AG04450 (cell line): ENCODE measurements around the gene LMX1A. TPM values are rescaled to one million over a fixed set of nuclear protein-coding genes. Genes with fewer than 3 reads are reported as not detected.

ENCODE experiments used
- CTCF ChIA-PET: fragments of 300-600, 350-600 bp; formaldehyde crosslinking; extraction: SDS; loops from one replicate; lab custom pipeline; 2022; ENCODE audit warnings: antibody characterized with exemption, inconsistent platforms; lab: Charles Lee
- POLR2A ChIA-PET: fragments of 350-600 bp; formaldehyde crosslinking; extraction: SDS; loops from one replicate; lab custom pipeline; 2021; ENCODE audit warnings: antibody characterized with exemption, inconsistent platforms; lab: Yijun Ruan, JAX
- DNase-seq: peaks from one replicate; pipeline ENCODE4 v3.0.0-alpha.2; 2011; ENCODE audit warnings: low read depth, low spot score
- H3K27ac ChIP-seq: one replicate; pipeline ENCODE4 v1.5.1; 2012; ENCODE audit warnings: low read depth, low read length, control low read depth
- H3K27me3 ChIP-seq: one replicate; pipeline ENCODE4 v1.6.0; 2012; ENCODE audit warnings: low read length; ENCODE audit not compliant: control insufficient read depth, insufficient read depth
- H3K4me3 ChIP-seq: 2 replicates; pipeline ENCODE4 v1.5.1; 2011; ENCODE audit warnings: mild to moderate bottlenecking, low read depth, low read length, control low read depth
- H3K9me3 ChIP-seq: 2 replicates; pipeline ENCODE4 v1.5.1; 2012; ENCODE audit warnings: low read length; ENCODE audit not compliant: control insufficient read depth, insufficient read depth
- CTCF ChIP-seq: IDR thresholded peaks from 2 replicates; pipeline ENCODE4 v1.5.1; 2011; ENCODE audit warnings: low read depth, low read length, control low read depth, inconsistent platforms
- polyA plus RNA-seq: library from polyadenylated mRNA; depleted of rRNA; stranded (reverse); fragments of >200 nt; gene quantifications from 2 replicates; pipeline ENCODE4 v1.2.3, GENCODE V29; 2011

LMX1A gene
- polyA plus RNA-seq, 1 experiment, result not detected

- no peak for DNase-seq
- TF ChIP-seq CTCF, result no peak
- ChIA-PET POLR2A (no interaction called here), CTCF (interaction anchor here (2.6 kb wide), 1 partner anchor 23 kb away, joined by 11 read pairs; no protein-coding TSS in a partner anchor)
- Histone ChIP-seq H3K27ac (no peak overlapping the region), H3K27me3 (peaks cover 2% of the 10 kb centered on the region), H3K4me3 (no peak overlapping the region), H3K9me3 (no peaks in the 10 kb centered on the region)
Observed at GRCh38 chr1:165344736-165345135, 11.8 kb downstream of the LMX1A start.

GRCh38 chr1:165344198-165344597 is 12.3 kb downstream of the LMX1A start:
- no peaks in the 10 kb centered on the region for H3K9me3 ChIP-seq
- TF ChIP-seq CTCF, result no peak
- CTCF ChIA-PET, result interaction anchor here (2.6 kb wide), 1 partner anchor 23 kb away, joined by 11 read pairs; no protein-coding TSS in a partner anchor
- POLR2A ChIA-PET, result no interaction called here
- H3K4me3 ChIP-seq, result no peak overlapping the region
- peaks cover 2% of the 10 kb centered on the region for H3K27me3 ChIP-seq
- H3K27ac ChIP-seq, result no peak overlapping the region
- DNase-seq, result no peak

GRCh38 chr1:165342587-165342986 is 13.9 kb downstream of the LMX1A start:
- Histone ChIP-seq H3K9me3 (no peaks in the 10 kb centered on the region), H3K27ac (no peak overlapping the region), H3K27me3 (peaks cover 2% of the 10 kb centered on the region), H3K4me3 (no peak overlapping the region)
- ChIA-PET CTCF (interaction anchor here (0.9 kb wide), 1 partner anchor 25 kb away, joined by 3 read pairs; no protein-coding TSS in a partner anchor), POLR2A (no interaction called here)
- no peak for DNase-seq
- TF ChIP-seq CTCF, result no peak

- ChIA-PET CTCF (interaction anchor here (0.9 kb wide), 1 partner anchor 26 kb away, joined by 3 read pairs; no protein-coding TSS in a partner anchor), POLR2A (no interaction called here)
Observed at GRCh38 chr1:165342168-165342567, 14.3 kb downstream of the LMX1A start.

More at GRCh38 chr1:165342168-165342567, 14.3 kb downstream of the LMX1A start:
- Histone ChIP-seq H3K27ac (no peak overlapping the region), H3K27me3 (peaks cover 2% of the 10 kb centered on the region), H3K4me3 (no peak overlapping the region), H3K9me3 (no peaks in the 10 kb centered on the region)
- no peak for DNase-seq
- no peak for TF ChIP-seq CTCF
